ENCODE results near the gene PAMR1.

The PAMR1 gene

GRCh38 chr11:35398881-35399280 is 126.5 kb downstream of the PAMR1 start:
- no peak for DNase-seq

- no peak for DNase-seq
Observed at GRCh38 chr11:35394941-35395340, 130.5 kb downstream of the PAMR1 start.

GRCh38 chr11:35393098-35393497 is 132.3 kb downstream of the PAMR1 start:
- DNase-seq, result no peak

DNA sequence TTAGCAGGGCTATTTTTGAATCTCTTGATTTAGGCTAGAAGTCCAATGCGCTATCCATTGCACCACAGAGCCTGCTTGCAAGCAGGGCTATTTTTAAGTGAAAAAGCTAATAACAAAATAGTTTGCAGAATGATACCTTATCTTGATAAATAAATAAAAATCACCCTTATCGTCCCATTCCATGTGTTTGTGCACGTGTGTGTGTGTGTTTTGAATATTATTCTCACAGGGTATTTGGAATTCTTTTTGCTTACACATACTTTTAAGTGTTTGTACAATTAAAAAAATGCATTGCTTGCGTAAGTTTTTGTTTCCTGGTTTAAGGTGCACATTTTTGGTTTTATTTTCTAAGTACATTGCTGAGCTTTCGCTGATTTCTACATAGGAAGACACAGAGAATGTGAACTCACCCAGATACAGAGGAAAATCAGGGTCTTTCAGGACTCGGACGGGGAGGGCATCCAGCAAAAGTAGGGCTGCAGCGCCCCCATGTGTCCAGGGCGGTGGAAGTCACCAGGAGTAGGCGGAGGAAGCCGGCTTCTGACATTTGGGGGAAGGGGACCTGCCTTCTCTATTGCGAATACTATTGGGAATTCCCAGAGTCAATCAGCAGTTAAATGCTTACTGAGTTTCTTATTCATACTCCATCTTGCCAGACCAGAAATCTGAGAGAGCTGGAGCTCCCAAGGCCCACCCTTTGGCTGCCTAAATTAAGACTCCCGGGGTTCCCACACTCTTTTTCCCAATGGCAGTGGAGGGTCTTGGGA is 133.3 kb downstream of the PAMR1 start:
- peak; percentile 91 for DNase-seq

DNA sequence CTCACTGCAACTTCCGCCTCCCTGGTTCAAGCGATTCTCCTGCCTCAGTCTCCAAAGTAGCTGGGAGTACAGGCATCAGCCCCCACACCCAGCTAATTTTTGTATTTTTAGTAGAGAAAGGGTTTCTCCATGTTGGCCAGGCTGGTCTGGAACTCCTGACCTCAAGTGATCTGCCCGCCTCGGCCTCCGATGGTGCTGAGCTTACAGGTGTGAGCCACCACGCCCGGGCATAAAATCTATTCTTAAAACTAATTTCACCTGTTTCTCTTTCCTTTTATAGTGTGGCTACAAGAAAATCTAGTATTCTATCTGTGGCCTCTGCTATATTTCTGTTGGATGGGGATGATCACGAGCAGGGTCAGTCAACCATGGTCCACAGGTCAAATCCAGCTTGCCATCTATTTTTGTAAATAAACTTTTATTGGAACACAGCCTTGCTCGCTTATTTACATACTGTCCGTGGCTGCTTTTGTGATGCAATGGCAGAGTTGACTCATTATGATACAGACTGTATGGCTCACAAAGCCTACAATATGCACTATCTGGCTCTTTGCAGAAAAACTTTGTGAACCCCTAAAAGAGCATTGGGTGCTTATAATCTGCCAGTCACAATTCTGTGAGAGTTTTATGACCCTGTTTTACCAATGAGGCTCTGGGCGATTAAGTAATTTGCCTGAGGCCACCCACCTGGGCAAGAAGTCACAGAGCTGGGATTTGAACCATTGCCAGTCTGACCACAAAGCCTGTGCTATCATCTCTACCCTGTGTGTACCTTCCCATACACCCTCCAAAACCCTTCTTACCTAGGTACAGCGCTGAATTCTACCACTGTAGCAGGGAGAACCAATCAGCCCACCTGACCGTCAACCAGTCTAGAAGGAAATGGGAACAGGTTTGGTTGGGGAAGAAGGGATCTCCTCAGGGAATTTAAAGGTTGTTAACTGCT is 134.4 kb downstream of the PAMR1 start:
- peak; percentile 54 for DNase-seq

DNA sequence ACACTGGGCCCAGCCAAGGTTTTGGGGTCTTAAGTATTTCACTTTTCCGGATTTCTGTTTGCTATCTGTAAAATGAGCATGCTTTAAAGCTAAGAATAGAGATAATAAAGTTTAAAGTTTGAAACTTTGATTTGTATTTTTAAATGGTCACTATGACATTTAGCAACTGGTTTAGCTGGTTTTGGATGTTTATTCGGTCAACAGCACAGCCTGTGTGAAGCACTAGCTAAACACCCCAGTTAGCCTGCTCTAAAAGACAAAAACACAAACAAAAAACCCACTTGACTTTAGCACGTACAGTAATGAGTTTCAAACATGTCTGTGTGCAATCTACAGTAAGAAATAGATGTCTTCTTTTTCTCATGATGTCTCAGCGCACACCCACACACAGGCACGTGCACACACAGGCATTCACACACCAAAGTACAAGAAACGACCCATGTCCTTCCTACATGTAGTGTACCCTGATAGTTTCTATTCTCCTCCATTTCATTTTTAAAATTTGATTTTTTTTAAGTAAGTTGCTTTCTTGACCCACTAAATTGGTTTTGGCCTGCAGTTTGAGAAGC is 135.4 kb downstream of the PAMR1 start:
- peak; percentile 59 for DNase-seq

GRCh38 chr11:35389112-35389511 is 136.3 kb downstream of the PAMR1 start:
- no peak for DNase-seq

GRCh38 chr11:35388061-35388460 is 137.4 kb downstream of the PAMR1 start:
- no peak for DNase-seq

DNA sequence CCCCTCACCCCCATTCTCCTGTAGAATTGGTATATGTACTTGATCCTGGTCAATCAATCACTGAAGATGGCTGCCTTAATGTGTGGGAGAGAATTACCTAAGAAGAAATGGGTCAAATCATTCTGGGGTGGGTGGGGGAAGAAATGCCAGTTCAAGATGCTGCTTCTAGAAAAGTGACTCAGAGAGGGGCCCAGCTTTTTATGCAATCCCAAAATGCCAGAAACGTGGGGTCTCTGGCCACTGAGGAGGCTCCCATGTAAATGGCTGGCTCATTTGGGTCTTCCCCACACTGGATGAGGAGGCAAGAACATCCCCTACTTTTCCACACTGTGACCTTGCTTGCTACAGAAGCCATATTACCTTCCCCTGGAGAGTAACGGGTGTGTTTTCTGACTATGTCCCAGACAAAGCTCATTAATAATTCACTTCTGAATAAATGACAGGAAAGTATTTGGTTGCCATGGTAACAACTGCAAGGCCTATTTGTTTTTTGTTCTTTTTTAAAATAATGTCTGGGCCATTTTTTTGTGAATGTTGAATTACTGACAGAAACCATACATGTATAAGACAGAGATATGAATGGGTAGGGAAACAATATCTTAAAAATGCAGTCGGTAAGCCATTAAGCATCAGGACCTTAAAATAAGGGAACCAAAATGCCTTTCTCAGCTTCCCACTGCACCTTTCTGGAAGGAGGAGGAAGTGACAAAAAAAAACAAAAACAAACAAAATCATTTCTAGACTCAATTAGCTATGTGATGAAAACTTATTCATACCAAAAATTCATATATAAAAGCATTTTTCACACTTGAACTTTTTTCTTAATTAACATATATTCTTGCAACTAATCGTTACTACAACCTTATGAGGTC is 138.1 kb downstream of the PAMR1 start:
- DNase-seq, result no peak

DNA sequence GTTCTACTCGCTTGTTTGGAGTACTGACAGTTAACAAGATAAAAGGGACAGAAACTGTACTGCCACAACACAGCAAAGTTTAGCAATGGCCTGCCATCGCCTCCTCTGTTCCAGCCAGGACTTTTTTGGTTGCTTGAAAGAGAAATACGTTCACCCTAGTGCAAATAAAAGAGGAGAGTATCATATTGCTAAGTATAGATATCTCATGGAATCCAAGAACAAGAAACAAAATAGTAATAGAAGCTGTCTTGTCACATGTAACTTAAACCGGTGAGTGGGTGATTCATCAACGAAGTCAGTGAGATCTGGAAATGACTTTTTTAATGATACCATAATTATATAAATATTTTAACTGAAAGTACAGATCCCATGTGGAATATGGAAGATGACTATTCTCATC is 141.5 kb downstream of the PAMR1 start:
- DNase-seq, result no peak
